ENCODE data around the gene TRAF1.

TRAF1 gene

DNA sequence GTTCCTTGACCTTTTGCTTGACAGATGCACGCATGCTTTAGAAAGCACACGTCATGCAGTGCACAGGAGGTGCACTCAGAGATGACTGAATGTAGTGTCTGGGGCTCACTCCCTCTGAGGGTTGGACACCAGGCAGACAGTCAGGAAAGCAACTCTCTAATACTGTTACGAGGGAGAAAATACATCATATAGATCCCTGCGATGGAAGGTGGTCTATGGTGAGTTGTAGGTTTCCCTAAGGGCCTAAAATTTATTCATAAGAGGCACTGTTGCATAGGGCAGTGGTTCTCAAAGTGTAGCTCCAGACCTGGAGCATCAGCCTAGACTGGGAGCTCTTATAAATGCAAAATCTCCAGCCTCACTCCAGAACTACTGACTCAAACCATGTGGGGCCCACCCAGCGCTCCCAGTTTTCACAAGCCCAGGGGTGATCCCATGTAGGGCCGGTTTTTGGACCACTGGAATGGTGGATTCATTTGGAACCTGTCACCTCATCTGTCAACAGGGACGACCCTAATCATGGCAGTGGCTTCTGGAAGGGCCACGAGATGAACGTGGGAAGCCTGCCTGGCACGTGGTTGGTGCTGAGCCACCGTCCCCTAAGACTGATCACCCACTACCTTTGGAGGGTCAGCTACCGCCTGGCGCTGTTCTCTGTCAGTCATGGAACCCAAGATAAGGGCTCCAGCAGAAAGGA is 32.8 kb downstream of the TRAF1 start:
- peak; percentile 66 for DNase-seq (ENCODE audit: low spot score)
- TF ChIP-seq, protein P1, sequence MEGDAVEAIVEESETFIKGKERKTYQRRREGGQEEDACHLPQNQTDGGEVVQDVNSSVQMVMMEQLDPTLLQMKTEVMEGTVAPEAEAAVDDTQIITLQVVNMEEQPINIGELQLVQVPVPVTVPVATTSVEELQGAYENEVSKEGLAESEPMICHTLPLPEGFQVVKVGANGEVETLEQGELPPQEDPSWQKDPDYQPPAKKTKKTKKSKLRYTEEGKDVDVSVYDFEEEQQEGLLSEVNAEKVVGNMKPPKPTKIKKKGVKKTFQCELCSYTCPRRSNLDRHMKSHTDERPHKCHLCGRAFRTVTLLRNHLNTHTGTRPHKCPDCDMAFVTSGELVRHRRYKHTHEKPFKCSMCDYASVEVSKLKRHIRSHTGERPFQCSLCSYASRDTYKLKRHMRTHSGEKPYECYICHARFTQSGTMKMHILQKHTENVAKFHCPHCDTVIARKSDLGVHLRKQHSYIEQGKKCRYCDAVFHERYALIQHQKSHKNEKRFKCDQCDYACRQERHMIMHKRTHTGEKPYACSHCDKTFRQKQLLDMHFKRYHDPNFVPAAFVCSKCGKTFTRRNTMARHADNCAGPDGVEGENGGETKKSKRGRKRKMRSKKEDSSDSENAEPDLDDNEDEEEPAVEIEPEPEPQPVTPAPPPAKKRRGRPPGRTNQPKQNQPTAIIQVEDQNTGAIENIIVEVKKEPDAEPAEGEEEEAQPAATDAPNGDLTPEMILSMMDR (IDR thresholded peaks at IDR 0.05; ENCODE audit: extremely low read depth, missing control alignments): no peak

DNA sequence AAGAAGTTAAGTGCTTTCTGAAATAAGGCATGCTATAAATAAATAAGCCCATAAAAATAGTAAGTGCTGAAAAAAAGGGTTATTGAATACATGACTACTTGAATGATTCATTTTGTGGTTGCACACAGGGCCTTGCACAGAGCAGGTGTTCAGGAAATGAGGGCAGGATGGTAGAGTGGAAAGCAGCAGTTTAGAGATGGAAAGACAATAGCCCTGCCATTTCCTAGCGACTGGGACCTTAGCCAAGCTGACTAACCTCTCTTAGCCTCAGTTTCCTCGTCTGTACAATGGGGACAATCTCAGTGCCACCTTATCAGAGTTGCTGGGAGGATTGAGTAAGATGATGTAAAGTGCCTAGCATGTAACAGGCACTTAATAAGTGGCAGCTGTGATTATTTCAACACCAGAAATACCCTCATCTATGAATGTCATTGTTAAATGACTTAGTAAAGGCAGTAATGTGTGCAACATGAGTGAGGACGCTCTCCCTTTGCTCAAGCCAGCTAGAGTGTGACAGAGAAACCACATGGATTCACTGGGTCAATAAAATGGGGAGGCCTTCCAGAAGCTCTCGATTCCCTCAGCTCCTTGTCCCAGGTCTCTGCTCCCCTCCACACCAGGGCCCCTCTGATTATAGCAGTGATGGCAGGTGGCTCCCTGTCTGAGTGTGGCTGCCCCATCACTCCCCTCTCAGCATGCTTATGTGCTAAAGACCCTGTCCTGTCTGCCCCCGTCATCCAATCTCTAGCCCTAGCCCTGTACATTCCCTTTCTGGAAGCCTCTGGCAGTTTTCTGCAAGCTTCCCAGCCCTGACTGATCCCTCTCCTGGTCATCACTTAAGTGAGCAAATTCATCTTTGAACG is 33.6 kb downstream of the TRAF1 start:
- TF ChIP-seq, protein P1 (IDR thresholded peaks at IDR 0.05; ENCODE audit: extremely low read depth, missing control alignments): no peak
- DNase-seq (ENCODE audit: low spot score): peak; percentile 84

DNA sequence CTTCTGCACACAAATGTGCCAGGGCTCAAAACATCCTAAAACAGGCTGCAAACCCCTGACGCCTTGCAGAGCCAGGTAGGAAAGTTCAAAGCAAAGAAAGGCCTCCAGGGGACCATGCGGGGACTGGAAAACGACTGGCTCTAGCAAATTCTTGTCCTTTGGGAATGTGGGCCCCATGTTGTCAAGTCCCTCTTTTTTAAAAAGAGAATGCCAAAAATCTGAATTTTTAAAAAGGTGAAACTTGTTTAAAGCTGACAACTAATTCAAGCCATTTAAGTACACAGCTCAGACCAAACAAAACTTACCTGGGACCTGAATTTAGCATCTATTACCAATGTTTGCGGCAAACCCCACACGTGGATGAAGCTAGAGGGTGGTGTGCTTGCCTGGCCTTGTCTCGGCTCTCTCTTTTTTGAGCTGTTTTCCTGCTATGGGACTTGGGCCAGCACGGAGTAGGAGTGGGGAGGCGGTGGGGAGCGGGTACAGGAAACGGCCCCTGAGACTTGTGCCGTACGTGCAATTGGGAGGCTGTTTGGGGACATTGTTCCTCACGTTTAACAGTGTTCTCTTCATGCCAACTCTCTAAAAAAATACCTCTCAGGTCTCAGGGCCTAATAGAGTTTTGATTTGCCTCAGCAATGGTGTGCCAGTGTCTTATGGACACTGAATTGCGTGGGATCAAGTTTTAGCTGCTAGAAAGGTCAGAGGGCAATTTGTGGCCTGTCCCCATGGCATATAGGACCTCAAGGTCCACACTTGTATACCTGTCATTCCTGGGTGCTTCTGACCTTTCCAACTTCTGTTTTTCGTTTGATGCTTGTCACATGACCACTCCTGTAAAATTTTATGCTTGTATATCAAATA is 34.5 kb downstream of the TRAF1 start:
- peak; percentile 51 for DNase-seq (ENCODE audit: low spot score)
- TF ChIP-seq, protein P1 (IDR thresholded peaks at IDR 0.05; ENCODE audit: extremely low read depth, missing control alignments): no peak

DNA sequence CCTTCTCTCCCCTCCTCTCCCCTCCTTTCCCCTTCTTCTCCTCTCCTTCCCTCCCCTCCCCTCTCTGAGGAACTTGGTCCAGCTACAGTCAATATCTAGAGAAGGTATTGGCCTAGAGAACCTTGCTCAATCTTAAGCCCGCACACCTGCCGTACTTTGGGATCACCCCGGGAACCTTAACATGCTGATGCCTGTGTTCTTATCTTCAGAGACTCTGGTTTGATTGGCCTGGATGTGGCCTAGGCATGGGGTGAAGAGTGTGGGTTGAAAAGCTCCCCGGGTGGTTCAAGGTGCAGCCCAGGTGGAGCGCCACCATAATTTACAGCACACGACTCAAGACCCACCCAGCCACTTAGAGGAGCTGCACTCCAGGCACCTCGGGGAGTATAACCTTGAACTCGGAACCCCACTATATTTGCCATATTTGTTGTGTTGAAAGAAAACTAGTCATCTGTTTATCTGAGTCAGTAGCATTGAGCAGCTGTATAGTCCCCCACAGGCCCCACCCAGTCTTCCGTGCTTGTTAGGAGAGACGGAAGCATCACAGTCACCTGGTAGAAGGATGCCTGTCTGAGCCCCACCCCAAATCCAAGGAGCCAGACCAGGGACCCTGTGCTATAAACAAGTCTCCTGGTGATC is 35.2 kb downstream of the TRAF1 start:
- no peak for DNase-seq (ENCODE audit: low spot score)
- TF ChIP-seq, protein P1 (IDR thresholded peaks at IDR 0.05; ENCODE audit: extremely low read depth, missing control alignments): no peak

DNA sequence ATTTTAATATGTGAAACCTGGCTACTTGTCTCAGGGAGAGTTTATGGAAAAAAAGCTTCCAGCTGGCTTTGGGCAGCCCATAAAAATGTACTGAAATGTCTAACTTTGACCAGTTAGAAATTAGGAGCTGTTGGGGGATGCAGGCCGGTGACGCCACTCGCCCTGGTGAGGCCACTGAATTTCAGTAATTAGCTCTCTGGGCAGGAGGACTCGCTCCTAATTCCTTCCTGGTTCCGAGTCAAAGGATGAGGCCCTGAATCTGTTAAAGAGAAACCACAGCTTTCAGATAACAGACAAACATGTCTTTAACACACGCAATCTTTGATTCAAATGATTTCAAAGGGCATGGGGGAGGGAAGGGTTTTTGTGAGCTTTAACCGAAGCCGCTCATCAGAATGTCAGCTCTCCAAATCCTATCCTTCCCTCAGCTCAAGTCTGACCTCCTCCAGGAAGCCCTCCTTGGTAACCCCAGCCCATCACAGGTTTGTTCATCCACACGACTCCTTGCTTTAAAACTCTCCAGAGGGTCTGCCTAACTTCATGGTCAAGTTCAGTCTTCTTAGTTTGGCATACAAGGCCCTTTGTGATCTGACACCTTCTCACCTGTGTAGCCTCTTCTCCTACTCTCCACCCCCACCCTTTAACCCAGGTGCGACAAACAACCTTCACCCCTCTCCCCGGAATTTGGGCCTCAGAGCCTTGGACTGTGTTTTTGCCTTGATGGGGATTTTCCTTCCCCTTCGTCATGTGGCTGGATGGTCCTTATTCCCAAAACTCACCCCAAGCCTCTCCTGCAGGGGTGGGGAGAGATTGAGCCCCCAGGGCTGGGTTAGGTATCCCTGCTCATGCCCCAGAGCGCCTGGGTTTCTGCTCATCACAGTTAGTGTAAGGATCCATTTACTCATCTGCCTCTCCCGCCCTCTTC is 36.0 kb downstream of the TRAF1 start:
- no peak for DNase-seq (ENCODE audit: low spot score)
- TF ChIP-seq, protein P1 (IDR thresholded peaks at IDR 0.05; ENCODE audit: extremely low read depth, missing control alignments): no peak

DNA sequence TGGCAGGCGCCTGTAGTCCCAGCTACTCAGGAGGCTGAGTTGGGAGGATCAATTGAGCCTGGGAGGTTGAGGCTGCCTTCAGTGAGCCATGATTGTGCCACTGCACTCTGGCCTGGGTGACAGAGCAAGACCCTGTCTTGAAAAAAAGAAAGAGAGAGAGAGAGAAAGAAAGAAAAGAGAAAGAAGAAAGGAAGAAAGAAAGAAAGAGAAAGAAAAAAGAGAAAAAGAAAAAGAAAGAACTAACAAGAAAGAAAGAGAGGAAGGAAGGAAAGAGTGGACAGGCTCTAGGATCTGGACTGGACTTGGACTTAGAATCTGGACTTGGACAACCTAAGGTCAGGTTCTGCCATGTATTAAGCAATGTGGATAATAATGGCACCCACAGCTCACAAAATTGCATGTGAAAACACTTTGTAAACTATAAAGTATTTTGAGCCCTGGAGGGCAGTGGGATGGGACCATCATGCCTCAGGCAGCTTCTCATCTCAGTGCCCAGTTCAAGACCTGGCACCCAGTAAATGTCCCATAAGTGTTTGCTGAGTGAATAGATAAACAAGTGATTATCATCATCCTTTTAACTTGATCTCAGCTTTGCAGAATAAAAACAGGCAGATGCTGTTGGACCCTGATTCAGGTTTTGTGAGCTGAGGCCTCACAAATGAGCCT is 36.9 kb downstream of the TRAF1 start:
- TF ChIP-seq, protein P1 (IDR thresholded peaks at IDR 0.05; ENCODE audit: extremely low read depth, missing control alignments): no peak
- DNase-seq (ENCODE audit: low spot score): no peak
